ENCODE measurements around the gene TMEM242.
"Not testable (repeated sequence)": the region's sequence is repeated elsewhere in the genome, so short reads cannot be mapped to it uniquely, and the experiment has no call there.

The TMEM242 gene

DNA sequence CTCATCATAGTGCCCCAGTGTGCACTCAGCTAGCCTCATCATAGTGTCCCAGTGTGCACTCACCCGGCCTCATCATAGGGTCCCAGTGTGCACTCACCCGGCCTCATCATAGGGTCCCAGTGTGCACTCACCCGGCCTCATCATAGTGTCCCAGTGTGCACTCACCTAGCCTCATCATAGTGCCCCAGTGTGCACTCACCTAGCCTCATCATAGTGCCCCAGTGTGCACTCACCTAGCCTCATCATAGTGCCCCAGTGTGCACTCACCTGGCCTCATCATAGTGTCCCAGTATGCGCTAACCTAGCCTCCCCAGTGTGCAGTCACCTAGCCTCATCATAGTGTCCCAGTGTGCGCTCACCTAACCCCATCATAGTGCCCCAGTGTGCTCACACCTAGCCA is 12.6 kb downstream of the TMEM242 start:
- H3K36me3 Mint-ChIP-seq (ENCODE audit: low read depth), result peaks cover 33% of the 10 kb centered on the region
- not testable (repeated sequence) for H3K27ac Mint-ChIP-seq; H3K4me3 Mint-ChIP-seq; H3K4me1 Mint-ChIP-seq (ENCODE audit: low read depth); DNase-seq; H3K27me3 Mint-ChIP-seq; H3K9me3 Mint-ChIP-seq

DNA sequence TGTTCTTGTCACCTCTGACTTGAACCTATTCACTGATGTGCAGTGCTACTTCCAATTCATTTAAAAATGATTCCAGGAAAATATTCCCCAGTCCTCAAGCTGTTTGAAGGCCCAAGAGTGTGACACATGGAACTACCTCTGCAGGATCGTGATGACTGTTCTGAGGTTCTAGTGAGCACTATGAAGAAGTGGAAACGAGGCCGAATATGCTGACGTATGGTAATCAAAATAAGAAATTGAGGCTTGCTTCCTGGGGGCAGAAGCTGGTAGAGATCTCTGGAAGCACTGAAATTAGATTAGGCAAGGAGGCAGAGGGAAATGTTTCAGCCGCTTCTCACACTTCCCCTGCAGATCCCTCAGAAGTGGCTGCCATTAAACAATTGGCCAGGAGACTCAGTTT is 15.7 kb downstream of the TMEM242 start:
- H3K27ac Mint-ChIP-seq, result no peak overlapping the region
- no peaks in the 10 kb centered on the region for H3K27me3 Mint-ChIP-seq
- no peaks in the 10 kb centered on the region for H3K9me3 Mint-ChIP-seq
- peaks cover 4% of the 10 kb centered on the region for H3K4me1 Mint-ChIP-seq (ENCODE audit: low read depth)
- no peak overlapping the region for H3K4me3 Mint-ChIP-seq
- H3K36me3 Mint-ChIP-seq (ENCODE audit: low read depth), result peaks cover 15% of the 10 kb centered on the region
- DNase-seq, result no peak

DNA sequence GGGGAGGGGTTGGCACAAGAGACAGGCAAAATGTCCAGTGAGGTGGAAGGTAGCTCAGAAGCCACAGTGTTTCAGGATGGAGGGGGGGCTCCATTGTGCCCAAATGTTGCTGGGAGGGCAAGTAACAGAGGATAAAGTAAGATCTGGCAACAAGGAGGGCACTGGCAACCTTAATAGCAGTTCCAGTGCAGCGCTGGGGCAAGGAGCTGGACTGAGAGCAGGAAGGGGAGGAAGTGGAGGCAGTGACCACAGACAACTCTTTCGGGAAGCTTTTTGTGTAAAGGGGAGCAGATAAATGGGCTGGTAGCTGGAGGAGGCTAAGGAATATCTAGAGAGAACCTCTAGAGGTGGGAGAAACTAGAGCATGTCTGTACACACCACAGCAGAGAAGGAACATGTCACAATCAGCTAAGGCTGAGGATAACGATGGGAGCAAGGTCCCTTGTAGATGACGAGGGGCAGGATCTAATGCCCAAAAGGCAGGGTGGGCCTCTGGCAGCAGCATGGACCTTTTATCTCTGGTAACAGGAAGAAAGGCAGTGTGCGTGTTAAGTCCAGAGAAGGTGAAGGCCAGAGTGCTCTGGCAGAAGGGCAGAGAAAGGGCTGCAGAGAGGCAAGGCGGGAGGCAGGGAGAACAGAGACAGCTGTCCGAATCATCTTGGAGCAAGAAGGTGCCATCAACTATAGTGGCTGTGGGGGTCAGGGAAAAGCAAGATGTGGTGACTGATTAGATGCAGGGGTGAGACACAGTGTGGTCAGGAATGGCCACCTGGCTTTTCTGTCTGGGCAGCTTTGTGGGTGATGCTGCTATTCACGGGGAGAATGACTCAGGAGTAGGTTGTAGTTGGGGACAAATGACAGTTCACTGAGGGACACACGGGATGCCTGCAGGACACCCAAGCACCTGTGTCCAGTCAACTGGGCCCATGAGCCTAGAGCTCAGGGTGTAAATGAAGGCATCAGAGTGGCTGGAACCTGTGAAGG is 17.4 kb downstream of the TMEM242 start:
- Mint-ChIP-seq H3K27ac (no peak overlapping the region), H3K4me3 (no peak overlapping the region), H3K36me3 (ENCODE audit: low read depth) (peaks cover 8% of the 10 kb centered on the region), H3K9me3 (no peaks in the 10 kb centered on the region), H3K27me3 (no peaks in the 10 kb centered on the region), H3K4me1 (ENCODE audit: low read depth) (peaks cover 4% of the 10 kb centered on the region)
- no peak for DNase-seq

DNA sequence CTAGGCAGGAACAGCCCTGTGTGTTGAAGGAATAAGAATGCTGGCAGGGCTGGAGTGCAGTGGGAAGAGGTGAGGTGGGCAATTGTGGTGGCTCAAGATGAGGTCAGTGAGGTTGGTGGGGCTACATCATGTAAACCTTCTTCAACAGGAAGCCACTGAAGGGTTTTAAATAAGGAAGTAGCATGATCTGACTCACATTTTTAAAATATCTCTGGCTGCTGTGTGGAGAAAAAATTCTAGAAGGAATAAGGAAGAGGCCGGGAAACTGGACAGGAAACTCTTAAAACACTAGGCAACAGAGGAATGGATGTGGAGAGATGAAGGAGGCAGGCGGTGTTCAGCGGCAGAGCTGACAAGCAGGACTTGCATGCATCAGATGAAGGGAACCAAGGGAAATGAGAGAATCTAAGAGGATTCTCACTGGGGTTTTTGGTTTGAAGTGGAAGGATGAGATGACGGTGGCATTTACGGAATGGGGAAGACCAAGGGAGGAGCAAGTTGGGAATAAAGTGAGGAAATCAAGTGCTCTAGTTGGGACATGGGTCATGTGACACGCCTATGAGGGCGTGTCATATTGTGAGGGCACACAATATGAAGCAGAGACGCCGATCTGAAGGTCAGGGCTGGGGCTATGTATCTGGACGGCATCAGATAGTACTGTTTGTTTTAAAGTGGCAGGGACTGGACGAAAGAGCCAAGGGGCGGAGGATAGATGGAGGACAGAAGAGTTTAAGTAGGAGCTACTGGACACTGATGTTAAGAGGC is 18.2 kb downstream of the TMEM242 start:
- Mint-ChIP-seq H3K27ac (no peak overlapping the region), H3K4me1 (ENCODE audit: low read depth) (peaks cover 4% of the 10 kb centered on the region), H3K4me3 (no peak overlapping the region), H3K36me3 (ENCODE audit: low read depth) (peaks cover 8% of the 10 kb centered on the region), H3K27me3 (no peaks in the 10 kb centered on the region), H3K9me3 (no peaks in the 10 kb centered on the region)
- DNase-seq, result no peak

DNA sequence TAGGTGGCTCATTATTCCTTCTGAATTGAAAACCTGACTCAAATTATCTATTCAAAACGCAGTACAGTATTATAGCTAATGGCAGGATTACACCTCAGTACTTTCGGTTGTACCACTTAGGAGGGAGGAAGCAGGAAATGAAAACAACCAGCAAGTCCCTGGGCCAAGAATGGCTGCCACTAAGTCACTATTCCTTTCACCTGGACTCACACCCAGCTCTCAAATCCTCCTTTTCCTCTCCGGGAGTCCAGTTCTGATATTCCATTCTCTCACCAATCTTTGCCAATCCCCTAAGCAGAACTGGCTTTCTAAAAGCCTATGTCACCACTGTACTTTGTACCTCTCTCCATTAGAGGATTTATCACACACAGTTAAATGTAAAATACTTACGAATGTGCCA is 20.6 kb downstream of the TMEM242 start:
- DNase-seq, result no peak
- no peak overlapping the region for H3K27ac Mint-ChIP-seq
- no peaks in the 10 kb centered on the region for H3K9me3 Mint-ChIP-seq
- no peaks in the 10 kb centered on the region for H3K27me3 Mint-ChIP-seq
- H3K36me3 Mint-ChIP-seq (ENCODE audit: low read depth), result peaks cover 21% of the 10 kb centered on the region
- peaks cover 4% of the 10 kb centered on the region for H3K4me1 Mint-ChIP-seq (ENCODE audit: low read depth)
- H3K4me3 Mint-ChIP-seq, result no peak overlapping the region

DNA sequence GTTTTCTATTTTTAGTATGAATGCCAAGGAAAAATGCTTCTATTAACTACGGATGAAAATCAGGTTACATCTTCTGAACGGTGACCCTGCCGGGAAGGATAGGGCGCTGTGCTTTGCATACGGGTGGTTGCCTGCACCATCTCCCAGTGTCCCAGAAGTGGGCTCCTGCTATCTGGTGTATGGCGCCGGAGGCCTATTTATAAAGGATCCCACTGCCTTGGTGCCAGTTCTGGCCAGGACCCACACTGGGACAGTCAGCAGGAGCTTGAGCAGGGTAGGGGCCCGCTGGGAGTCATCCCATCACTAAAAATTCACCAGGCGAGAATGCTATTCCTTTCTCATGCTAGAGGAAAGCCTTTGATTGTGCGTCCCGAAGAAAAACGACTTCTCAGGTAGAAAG is 22.9 kb downstream of the TMEM242 start:
- no peak overlapping the region for H3K4me3 Mint-ChIP-seq
- H3K27ac Mint-ChIP-seq, result no peak overlapping the region
- H3K4me1 Mint-ChIP-seq (ENCODE audit: low read depth), result peaks cover 4% of the 10 kb centered on the region
- H3K36me3 Mint-ChIP-seq (ENCODE audit: low read depth), result peaks cover 21% of the 10 kb centered on the region
- DNase-seq, result no peak
- no peaks in the 10 kb centered on the region for H3K27me3 Mint-ChIP-seq
- no peaks in the 10 kb centered on the region for H3K9me3 Mint-ChIP-seq

DNA sequence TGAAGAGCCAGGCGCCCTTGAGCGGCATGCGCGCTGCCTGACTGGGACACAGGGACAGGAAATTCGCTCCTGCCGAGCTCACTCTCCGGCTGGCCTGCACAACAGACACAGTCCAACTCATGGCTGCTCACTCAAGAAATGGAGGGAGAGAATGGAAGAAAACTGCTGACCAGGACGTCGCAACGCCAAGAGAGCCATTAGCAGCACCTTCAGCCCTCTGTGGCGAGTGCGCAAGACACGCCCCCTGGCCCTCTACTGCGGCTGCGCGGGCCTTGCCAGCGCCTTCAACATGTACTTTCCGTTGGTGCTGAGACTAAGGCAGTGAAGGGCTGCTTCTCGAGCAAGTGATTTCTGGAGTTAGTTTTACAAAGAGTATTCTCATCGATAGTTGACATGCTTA is 23.3 kb downstream of the TMEM242 start:
- no peak for DNase-seq
- Mint-ChIP-seq H3K4me1 (ENCODE audit: low read depth) (peaks cover 4% of the 10 kb centered on the region), H3K27ac (no peak overlapping the region), H3K36me3 (ENCODE audit: low read depth) (peaks cover 21% of the 10 kb centered on the region), H3K4me3 (no peak overlapping the region), H3K9me3 (no peaks in the 10 kb centered on the region), H3K27me3 (no peaks in the 10 kb centered on the region)

DNA sequence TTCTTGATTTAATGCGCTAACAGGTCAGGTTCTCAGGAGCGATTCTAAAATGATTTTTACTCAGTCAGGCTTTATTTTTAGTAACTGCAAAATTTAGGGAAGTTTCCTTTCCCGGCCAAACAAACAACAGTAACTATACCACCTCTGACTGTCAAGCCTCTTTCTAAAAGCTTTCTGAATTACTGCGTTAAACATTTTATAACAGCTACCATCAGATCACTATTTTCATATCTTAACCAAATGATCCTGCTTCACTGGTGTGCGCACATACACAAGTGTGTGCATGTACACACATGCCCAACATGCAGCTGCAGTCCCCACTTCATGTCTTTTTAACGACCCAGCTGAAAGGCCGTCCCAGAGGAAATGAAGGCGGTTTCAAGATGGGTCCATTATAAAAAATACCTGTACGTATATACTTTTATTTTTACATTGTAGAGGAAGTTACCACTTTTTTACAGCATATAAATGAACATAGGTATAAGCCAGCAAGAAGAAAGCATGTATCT is 25.0 kb downstream of the TMEM242 start:
- Mint-ChIP-seq H3K9me3 (no peaks in the 10 kb centered on the region), H3K36me3 (ENCODE audit: low read depth) (peaks cover 23% of the 10 kb centered on the region), H3K4me1 (ENCODE audit: low read depth) (peaks cover 3% of the 10 kb centered on the region), H3K4me3 (no peak overlapping the region), H3K27ac (no peak overlapping the region), H3K27me3 (no peaks in the 10 kb centered on the region)
- no peak for DNase-seq

DNA sequence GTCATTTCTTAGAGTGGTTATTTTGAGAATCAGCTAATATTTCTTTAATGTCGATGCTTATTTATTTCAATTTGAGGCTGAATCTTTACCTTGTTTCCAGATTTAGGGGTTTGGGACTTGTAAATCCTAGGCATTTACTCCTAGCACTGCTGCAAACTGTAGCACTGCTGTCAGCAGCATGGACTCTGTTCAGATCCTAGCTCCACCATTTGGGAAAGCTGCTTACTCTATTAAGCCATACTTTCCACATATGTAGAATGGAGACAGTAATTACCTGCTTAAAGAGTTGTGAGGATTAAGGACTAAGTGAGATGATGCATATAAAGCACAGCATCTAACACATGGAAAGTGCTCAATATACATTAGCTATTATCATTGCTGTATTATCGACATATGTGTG is 28.7 kb downstream of the TMEM242 start:
- H3K27ac Mint-ChIP-seq, result no peak overlapping the region
- H3K4me1 Mint-ChIP-seq (ENCODE audit: low read depth), result peaks cover 4% of the 10 kb centered on the region
- H3K27me3 Mint-ChIP-seq, result no peaks in the 10 kb centered on the region
- no peak for DNase-seq
- peaks cover 34% of the 10 kb centered on the region for H3K36me3 Mint-ChIP-seq (ENCODE audit: low read depth)
- H3K9me3 Mint-ChIP-seq, result no peaks in the 10 kb centered on the region
- no peak overlapping the region for H3K4me3 Mint-ChIP-seq

DNA sequence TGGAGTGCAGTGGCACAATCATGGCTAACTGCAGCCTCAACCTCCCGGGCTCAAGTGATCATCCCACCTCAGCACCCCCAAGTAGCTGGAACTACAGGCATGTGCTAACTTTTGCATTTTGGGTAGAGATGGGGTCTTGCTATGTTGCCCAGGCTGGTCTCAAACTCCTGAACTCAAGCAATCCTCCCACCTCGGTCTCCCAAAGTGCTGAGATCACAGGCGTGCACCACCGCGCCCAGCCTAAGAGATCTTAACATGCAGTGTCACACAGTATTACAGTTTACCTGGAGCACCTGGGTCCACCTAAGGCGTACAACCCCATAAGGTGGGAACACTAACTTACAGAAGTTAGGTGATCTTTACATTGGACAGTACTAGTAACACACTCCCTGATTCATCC is 29.5 kb downstream of the TMEM242 start:
- no peak for DNase-seq
- Mint-ChIP-seq H3K27me3 (no peaks in the 10 kb centered on the region), H3K36me3 (ENCODE audit: low read depth) (peaks cover 28% of the 10 kb centered on the region), H3K4me1 (ENCODE audit: low read depth) (peaks cover 4% of the 10 kb centered on the region), H3K9me3 (no peaks in the 10 kb centered on the region), H3K4me3 (no peak overlapping the region), H3K27ac (no peak overlapping the region)

DNA sequence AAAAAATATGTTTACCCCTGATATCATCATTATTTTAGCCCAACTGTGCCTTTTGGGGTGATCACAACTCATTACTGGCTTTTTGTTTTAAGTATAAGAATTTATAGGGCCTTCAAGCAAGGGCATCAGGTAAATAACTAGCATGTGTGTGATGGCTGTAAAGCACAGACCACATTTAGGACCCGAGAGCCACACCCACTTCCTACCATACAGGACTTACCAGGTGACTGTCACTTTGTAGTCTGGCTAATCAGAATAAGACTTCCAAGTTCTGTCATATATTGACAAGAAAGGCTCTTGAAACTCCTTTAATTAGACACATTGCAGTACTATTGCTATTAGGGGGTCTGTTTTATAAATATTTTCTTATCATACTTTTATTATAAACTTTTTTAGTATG is 31.1 kb downstream of the TMEM242 start:
- Mint-ChIP-seq H3K4me3 (no peak overlapping the region), H3K36me3 (ENCODE audit: low read depth) (peaks cover 28% of the 10 kb centered on the region), H3K27me3 (no peaks in the 10 kb centered on the region), H3K4me1 (ENCODE audit: low read depth) (peaks cover 4% of the 10 kb centered on the region), H3K9me3 (no peaks in the 10 kb centered on the region), H3K27ac (no peak overlapping the region)
- DNase-seq, result no peak

DNA sequence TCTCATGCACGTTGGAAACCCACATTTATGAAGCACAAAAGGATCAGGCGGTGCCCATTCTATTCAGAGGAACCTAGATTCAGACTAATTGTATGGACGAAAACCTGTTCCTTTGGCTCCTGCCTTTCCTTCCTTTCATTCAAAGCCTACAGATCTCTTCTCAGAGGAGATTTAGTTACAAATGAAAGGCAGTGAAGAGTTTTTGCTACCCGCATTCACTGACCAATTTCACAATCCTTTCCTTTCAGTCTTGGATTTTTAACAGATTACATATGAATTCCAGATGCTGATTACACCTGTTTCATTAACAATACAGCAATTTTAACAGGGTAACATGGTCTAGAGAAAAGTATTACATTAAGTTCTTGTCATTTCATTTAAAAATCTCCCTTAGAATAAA is 32.0 kb downstream of the TMEM242 start:
- no peak for DNase-seq
- Mint-ChIP-seq H3K4me3 (no peak overlapping the region), H3K27me3 (no peaks in the 10 kb centered on the region), H3K4me1 (ENCODE audit: low read depth) (peaks cover 4% of the 10 kb centered on the region), H3K9me3 (no peaks in the 10 kb centered on the region), H3K27ac (no peak overlapping the region), H3K36me3 (ENCODE audit: low read depth) (peaks cover 28% of the 10 kb centered on the region)

DNA sequence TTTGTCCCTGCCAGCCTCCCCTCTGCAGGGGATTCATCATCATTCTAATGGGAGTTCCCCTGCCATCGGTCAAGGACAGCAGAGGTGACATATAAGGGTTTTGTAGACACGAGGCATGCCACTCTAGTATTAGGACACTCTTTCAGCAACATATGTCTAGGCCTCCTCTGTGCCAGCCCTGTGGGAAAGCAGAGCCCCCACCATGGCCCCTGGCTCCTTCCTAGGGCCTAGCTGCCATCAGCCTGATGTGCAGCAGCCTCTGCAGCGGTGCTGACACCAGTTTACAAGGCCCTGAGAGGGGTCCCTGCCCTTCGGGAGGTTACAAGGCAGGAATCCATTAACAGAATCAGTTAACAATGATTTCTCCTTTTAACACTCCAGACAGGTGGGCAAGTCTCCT is 32.5 kb downstream of the TMEM242 start:
- peaks cover 28% of the 10 kb centered on the region for H3K36me3 Mint-ChIP-seq (ENCODE audit: low read depth)
- H3K4me3 Mint-ChIP-seq, result no peak overlapping the region
- DNase-seq, result no peak
- no peaks in the 10 kb centered on the region for H3K9me3 Mint-ChIP-seq
- no peaks in the 10 kb centered on the region for H3K27me3 Mint-ChIP-seq
- peaks cover 4% of the 10 kb centered on the region for H3K4me1 Mint-ChIP-seq (ENCODE audit: low read depth)
- H3K27ac Mint-ChIP-seq, result no peak overlapping the region

DNA sequence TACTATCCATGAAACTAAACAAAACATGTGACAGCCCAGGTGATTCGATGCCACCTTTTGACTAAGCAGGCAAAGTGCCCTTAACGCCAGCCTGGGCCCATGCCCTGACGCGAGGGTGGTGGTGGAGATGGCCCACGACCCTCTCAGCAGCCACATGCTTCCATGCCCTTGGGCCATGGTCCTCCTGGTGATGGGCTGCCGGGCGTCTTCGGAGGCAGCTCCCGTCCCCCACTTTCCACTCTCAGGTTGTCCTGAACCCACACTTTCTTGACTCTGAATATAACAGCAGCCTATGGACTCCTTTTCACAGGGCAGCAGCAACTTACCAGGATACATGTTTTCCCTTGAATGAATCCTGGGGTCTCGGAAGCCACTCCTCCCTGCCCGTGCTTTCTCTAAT is 33.6 kb downstream of the TMEM242 start:
- no peaks in the 10 kb centered on the region for H3K27me3 Mint-ChIP-seq

DNA sequence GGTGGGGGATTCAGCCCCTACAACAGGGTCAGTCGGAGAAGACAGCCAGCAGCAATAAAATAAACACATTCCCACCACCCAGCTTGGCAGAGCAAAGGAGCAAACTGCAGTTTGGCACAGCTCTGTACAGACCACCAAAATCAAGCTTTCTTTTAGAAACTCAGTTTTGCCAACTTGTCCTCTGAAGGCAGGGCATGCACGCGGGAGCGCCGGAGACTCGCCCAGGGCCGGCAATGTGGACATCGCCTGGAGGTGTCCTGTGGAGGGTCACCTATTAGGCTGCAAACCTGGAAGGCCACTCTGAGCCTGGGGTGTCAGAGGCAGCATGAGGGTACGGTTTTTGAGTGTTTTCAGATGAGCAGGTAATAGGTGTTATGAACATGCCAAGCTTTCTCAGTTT is 34.7 kb downstream of the TMEM242 start:
- H3K4me3 Mint-ChIP-seq, result no peak overlapping the region
- peaks cover 4% of the 10 kb centered on the region for H3K4me1 Mint-ChIP-seq (ENCODE audit: low read depth)
- DNase-seq, result no peak

More for the DNA sequence above, 33.6 kb downstream of the TMEM242 start:
- Mint-ChIP-seq H3K4me3 (no peak overlapping the region), H3K27ac (no peak overlapping the region), H3K4me1 (ENCODE audit: low read depth) (peaks cover 4% of the 10 kb centered on the region), H3K36me3 (ENCODE audit: low read depth) (peaks cover 28% of the 10 kb centered on the region), H3K9me3 (no peaks in the 10 kb centered on the region)
- DNase-seq, result no peak

More for the DNA sequence above, 34.7 kb downstream of the TMEM242 start:
- Mint-ChIP-seq H3K36me3 (ENCODE audit: low read depth) (peaks cover 26% of the 10 kb centered on the region), H3K9me3 (no peaks in the 10 kb centered on the region), H3K27me3 (no peaks in the 10 kb centered on the region), H3K27ac (no peak overlapping the region)

Measured in activated T-cell treated with anti-CD3 and anti-CD28 coated beads, Interleukin-2, amount 50 U/mL, for 24 hours (primary cell).